ENCODE data around the gene ARHGAP26.
"Not testable (repeated sequence)": the region's sequence is repeated elsewhere in the genome, so short reads cannot be mapped to it uniquely, and the experiment has no call there.

Gene ARHGAP26

DNA sequence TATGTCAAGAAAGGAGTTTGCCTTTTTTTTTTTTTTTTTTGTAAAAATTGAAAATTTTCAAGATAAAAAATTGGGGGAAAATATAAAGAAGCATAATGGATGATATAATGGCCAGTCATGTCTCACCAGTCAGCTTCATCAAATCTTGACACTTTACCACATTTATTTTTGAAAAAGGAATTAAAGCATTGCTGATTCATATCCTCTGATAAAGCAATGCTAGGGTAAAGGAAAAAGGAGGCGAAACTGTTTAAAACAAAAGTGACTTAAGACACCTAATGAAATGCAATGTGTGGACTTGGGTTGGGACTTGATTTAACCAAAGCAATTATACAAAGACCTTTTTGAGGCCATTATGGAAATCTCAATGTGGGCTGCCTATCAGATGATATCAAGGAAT, 208.5 kb downstream of the ARHGAP26 start:
- Histone ChIP-seq H3K27me3 (ENCODE audit: insufficient read depth, low read length) (no peaks in the 10 kb centered on the region), H3K27ac (ENCODE audit: low read depth, low read length) (peak overlapping the region; percentile 73; the same call in 1 of the 2 replicates), H3K79me2 (ENCODE audit: control insufficient read depth, insufficient read depth, low read length, unreplicated experiment) (no peaks in the 10 kb centered on the region), H2AFZ (ENCODE audit: low read length, unreplicated experiment) (no peak overlapping the region), H3K36me3 (ENCODE audit: insufficient read depth, low read length) (no peaks in the 10 kb centered on the region), H3K4me3 (ENCODE audit: low read depth, low read length) (no peak overlapping the region), H3K4me1 (ENCODE audit: control insufficient read depth, insufficient read depth, low read length, unreplicated experiment) (peaks cover 57% of the 10 kb centered on the region)

DNA sequence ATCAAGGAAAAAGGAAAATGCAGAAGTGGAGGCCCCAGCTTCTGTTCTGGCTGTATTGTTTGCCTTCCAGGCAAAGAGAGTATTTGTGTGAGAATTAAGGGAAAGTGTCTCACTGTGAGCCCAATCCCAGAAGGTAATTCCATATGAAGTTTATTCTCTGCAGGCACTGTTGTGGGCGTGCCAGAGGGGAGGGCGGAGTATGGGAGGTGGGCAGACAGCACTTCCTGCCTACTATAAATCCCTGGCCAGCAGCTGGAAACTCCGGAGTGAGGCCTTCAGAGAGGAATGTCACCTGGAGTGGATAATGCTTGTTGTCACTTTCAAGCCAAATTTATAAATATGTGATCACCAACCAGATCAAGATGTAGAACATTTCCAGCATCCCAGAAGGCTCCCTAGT, 209.5 kb downstream of the ARHGAP26 start:
- Histone ChIP-seq H3K27me3 (ENCODE audit: insufficient read depth, low read length) (no peaks in the 10 kb centered on the region), H2AFZ (ENCODE audit: low read length, unreplicated experiment) (no peak overlapping the region), H3K36me3 (ENCODE audit: insufficient read depth, low read length) (no peaks in the 10 kb centered on the region), H3K4me1 (ENCODE audit: control insufficient read depth, insufficient read depth, low read length, unreplicated experiment) (peaks cover 57% of the 10 kb centered on the region), H3K79me2 (ENCODE audit: control insufficient read depth, insufficient read depth, low read length, unreplicated experiment) (no peaks in the 10 kb centered on the region), H3K4me3 (ENCODE audit: low read depth, low read length) (no peak overlapping the region), H3K27ac (ENCODE audit: low read depth, low read length) (no peak overlapping the region)

DNA sequence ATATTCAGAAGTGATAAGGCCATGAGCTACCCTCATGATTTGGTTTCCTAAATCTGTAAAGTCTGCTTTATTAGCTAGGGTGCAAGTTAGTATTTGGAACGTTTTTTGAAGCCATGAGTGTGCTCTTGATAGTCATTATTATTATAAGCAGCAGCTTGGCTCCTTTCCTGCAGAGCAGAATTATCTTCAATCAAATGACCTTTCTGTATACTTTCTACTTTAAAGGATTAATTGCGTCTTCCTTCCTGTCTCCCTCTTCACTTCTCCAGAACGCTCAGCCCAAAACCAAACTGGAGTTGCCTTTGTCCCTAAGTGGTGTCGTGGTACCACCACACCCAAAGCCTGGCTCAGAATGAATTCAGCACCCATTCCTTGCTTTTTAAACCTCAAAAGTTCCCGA, 211.3 kb downstream of the ARHGAP26 start:
- peak overlapping the region; percentile 69 for H2AFZ ChIP-seq (ENCODE audit: low read length, unreplicated experiment)
- H3K27ac ChIP-seq (ENCODE audit: low read depth, low read length): peak overlapping the region; percentile 68

DNA sequence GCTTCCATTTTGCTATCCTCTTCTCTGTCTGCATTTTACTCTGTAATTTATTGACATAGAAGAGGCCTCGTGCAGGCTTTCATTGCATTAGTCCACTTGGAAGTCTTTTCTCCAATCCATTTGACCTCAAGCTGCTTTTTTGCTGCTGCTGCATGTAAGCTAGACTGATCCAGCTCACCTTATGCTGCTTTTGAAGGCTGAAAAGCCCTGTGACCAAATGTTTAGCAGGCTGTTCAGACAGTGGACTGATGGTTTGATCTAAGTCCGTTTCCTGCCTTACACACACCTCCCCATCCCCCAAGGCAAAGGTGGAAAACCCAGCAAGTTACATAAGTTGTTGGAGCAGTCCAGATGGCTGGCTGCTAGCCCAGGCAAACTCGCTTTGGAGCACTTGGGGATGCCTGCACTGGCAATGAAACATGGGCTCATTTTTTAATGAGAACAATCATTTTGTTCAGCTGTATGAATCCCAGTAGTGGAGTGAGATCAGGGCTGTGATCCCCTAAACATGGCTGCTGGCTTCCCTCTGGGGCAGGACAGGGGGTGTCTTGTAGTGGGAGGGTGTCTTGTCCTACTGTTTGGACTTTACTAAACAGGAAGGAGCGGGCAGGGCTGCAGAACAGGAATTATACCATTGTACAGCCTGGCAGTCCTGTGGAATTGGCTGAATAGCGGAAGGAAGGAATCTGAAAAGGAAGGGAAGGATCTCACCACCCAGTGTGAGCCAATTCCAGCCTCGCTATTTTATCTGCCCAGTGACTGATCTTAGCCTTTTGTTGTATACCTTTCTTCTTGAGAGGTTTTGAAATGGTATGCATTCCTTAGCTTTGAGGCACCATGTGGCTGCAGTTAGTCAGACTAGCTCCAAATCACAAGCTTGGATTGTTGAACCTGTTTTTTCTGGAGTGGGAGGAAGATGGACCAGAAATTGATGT, 212.0 kb downstream of the ARHGAP26 start:
- peaks cover 51% of the 10 kb centered on the region for H3K4me1 ChIP-seq (ENCODE audit: control insufficient read depth, insufficient read depth, low read length, unreplicated experiment)
- 0 out of 2 replicates have a peak overlapping the region, but pooled peaks have one; percentile 3 for H3K4me3 ChIP-seq (ENCODE audit: low read depth, low read length)
- H3K79me2 ChIP-seq (ENCODE audit: control insufficient read depth, insufficient read depth, low read length, unreplicated experiment): no peaks in the 10 kb centered on the region
- H3K27ac ChIP-seq (ENCODE audit: low read depth, low read length): peak overlapping the region; percentile 68
- no peaks in the 10 kb centered on the region for H3K27me3 ChIP-seq (ENCODE audit: insufficient read depth, low read length)
- H2AFZ ChIP-seq (ENCODE audit: low read length, unreplicated experiment): peak overlapping the region; percentile 69
- no peaks in the 10 kb centered on the region for H3K36me3 ChIP-seq (ENCODE audit: insufficient read depth, low read length)

More for the DNA sequence above, 211.3 kb downstream of the ARHGAP26 start:
- H3K36me3 ChIP-seq (ENCODE audit: insufficient read depth, low read length): no peaks in the 10 kb centered on the region
- peaks cover 57% of the 10 kb centered on the region for H3K4me1 ChIP-seq (ENCODE audit: control insufficient read depth, insufficient read depth, low read length, unreplicated experiment)
- no peaks in the 10 kb centered on the region for H3K79me2 ChIP-seq (ENCODE audit: control insufficient read depth, insufficient read depth, low read length, unreplicated experiment)
- H3K4me3 ChIP-seq (ENCODE audit: low read depth, low read length): no peak overlapping the region
- H3K27me3 ChIP-seq (ENCODE audit: insufficient read depth, low read length): no peaks in the 10 kb centered on the region

DNA sequence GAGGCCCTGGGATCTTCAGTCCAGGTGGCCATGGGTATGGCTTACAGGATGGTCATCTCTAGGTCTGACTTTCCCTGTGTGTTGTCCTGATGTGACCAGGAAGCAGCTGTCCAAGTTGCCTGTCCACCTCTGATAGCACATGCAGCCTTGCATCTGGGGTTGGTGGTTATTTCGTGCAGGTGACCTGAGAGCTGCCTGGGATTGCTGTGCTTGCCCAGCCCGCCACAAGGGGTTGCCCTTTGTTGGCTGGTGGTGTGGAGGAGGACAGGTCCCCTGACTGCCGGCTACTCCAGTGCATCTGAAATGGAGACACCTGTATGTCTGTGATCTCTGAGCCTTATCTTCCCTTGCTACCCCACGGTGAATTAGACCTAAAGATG, 212.6 kb downstream of the ARHGAP26 start:
- no peak overlapping the region for H2AFZ ChIP-seq (ENCODE audit: low read length, unreplicated experiment)
- H3K36me3 ChIP-seq (ENCODE audit: insufficient read depth, low read length): no peaks in the 10 kb centered on the region
- no peaks in the 10 kb centered on the region for H3K27me3 ChIP-seq (ENCODE audit: insufficient read depth, low read length)
- H3K27ac ChIP-seq (ENCODE audit: low read depth, low read length): peak overlapping the region; percentile 68; the same call in 1 of the 2 replicates
- H3K79me2 ChIP-seq (ENCODE audit: control insufficient read depth, insufficient read depth, low read length, unreplicated experiment): no peaks in the 10 kb centered on the region
- no peak overlapping the region for H3K4me3 ChIP-seq (ENCODE audit: low read depth, low read length)
- H3K4me1 ChIP-seq (ENCODE audit: control insufficient read depth, insufficient read depth, low read length, unreplicated experiment): peaks cover 45% of the 10 kb centered on the region

DNA sequence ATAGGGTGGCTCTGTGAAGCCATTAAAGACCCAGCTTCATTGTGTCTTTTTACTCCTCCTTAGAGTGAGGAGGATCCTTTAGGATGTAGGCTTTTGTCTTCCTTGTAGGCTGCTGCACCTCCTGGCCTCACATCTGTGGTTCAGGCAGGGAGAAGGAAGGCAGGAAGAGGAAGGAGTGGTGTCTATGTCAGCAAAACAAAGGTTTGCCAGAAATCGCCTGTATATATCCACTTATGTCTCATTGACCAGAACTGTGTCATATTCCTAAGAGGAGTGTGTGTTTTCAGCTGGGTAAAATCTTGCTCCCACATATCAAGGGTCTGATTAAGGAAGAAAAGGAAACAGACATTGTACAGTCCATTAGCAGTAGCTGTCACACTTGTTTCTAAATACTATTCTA, 213.8 kb downstream of the ARHGAP26 start:
- Histone ChIP-seq H3K4me1 (ENCODE audit: control insufficient read depth, insufficient read depth, low read length, unreplicated experiment) (peaks cover 33% of the 10 kb centered on the region), H3K36me3 (ENCODE audit: insufficient read depth, low read length) (no peaks in the 10 kb centered on the region), H3K27me3 (ENCODE audit: insufficient read depth, low read length) (no peaks in the 10 kb centered on the region), H3K79me2 (ENCODE audit: control insufficient read depth, insufficient read depth, low read length, unreplicated experiment) (no peaks in the 10 kb centered on the region), H3K27ac (ENCODE audit: low read depth, low read length) (no peak overlapping the region), H2AFZ (ENCODE audit: low read length, unreplicated experiment) (no peak overlapping the region), H3K4me3 (ENCODE audit: low read depth, low read length) (no peak overlapping the region)

DNA sequence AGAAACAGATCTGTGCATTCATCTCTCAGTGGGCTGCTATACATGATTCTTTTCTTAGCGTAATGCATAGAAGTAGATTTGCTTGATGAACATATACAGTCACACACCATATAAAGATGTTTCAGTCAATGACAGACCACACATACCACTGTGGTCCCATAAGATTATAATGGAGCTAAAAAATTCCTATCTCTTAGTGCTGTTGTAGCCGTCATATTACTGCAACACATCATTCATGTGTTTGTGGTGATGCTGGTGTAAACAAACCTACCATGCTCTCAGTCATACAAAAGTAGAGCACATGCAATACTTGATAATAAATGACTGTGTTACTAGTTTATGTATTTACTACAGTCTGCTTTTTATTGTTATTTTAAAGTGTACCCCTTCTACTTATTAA, 214.3 kb downstream of the ARHGAP26 start:
- Histone ChIP-seq H3K36me3 (ENCODE audit: insufficient read depth, low read length) (no peaks in the 10 kb centered on the region), H3K4me3 (ENCODE audit: low read depth, low read length) (no peak overlapping the region), H3K79me2 (ENCODE audit: control insufficient read depth, insufficient read depth, low read length, unreplicated experiment) (no peaks in the 10 kb centered on the region), H3K4me1 (ENCODE audit: control insufficient read depth, insufficient read depth, low read length, unreplicated experiment) (peaks cover 28% of the 10 kb centered on the region), H2AFZ (ENCODE audit: low read length, unreplicated experiment) (no peak overlapping the region), H3K27ac (ENCODE audit: low read depth, low read length) (no peak overlapping the region), H3K27me3 (ENCODE audit: insufficient read depth, low read length) (no peaks in the 10 kb centered on the region)

DNA sequence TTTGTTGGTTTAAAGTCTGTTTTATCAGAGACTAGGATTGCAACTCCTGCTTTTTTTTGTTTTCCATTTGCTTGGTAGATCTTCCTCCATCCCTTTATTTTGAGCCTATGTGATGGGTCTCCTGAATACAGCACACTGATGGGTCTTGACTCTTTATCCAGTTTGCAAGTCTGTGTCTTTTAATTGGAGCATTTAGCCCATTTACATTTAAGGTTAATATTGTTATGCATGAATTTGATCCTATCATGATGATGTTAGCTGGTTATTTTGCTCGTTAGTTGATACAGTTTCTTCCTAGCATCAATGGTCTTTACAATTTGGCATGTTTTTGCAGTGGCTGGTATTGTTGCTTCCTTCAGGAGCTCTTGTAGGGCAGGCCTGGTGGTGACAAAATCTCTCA, 219.1 kb downstream of the ARHGAP26 start:
- not testable (repeated sequence) for H3K27ac ChIP-seq (ENCODE audit: low read depth, low read length); H3K4me1 ChIP-seq (ENCODE audit: control insufficient read depth, insufficient read depth, low read length, unreplicated experiment); H3K27me3 ChIP-seq (ENCODE audit: insufficient read depth, low read length); H3K4me3 ChIP-seq (ENCODE audit: low read depth, low read length); H3K79me2 ChIP-seq (ENCODE audit: control insufficient read depth, insufficient read depth, low read length, unreplicated experiment); H2AFZ ChIP-seq (ENCODE audit: low read length, unreplicated experiment); H3K36me3 ChIP-seq (ENCODE audit: insufficient read depth, low read length)

DNA sequence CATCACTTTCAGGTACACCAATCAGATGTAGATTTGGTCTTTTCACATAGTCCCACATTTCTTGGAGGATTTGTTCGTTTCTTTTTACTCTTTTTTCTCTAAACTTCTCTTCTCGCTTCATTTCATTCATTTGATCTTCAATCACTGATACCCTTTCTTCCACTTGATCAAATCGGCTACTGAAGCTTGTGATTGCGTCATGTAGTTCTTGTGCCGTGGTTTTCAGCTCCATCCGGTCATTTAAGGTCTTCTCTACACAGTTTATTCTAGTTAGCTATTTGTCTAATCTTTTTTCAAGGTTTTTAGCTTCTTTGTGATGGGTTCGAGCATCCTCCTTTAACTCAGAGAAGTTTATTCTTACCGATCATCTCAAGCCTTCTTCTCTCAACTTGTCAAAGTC, 219.9 kb downstream of the ARHGAP26 start:
- not testable (repeated sequence) for H3K4me1 ChIP-seq (ENCODE audit: control insufficient read depth, insufficient read depth, low read length, unreplicated experiment); H3K79me2 ChIP-seq (ENCODE audit: control insufficient read depth, insufficient read depth, low read length, unreplicated experiment); H3K36me3 ChIP-seq (ENCODE audit: insufficient read depth, low read length); H2AFZ ChIP-seq (ENCODE audit: low read length, unreplicated experiment); H3K4me3 ChIP-seq (ENCODE audit: low read depth, low read length); H3K27ac ChIP-seq (ENCODE audit: low read depth, low read length); H3K27me3 ChIP-seq (ENCODE audit: insufficient read depth, low read length)

DNA sequence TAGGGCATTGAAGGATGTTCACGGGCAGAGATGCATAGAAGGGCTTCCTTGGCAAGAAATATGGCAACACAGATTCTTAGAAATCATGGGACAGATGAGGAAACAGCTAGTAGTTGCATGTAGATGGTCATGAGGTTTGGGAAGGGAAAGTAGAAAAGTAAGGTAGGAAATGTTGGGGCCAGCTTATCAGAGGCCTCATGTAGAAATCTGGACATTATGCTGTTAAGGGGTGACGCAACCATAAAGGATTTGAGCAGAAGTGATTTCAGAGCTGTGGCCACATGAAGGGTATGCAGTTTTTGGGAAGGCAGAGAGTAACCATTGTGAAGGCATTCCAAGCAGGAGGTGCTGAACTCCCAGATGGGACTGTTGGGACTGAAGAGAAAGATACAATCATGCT, 224.0 kb downstream of the ARHGAP26 start:
- H3K27me3 ChIP-seq (ENCODE audit: insufficient read depth, low read length): no peaks in the 10 kb centered on the region
- H3K27ac ChIP-seq (ENCODE audit: low read depth, low read length): no peak overlapping the region
- H3K36me3 ChIP-seq (ENCODE audit: insufficient read depth, low read length): no peaks in the 10 kb centered on the region
- no peaks in the 10 kb centered on the region for H3K4me1 ChIP-seq (ENCODE audit: control insufficient read depth, insufficient read depth, low read length, unreplicated experiment)
- no peak overlapping the region for H3K4me3 ChIP-seq (ENCODE audit: low read depth, low read length)
- no peaks in the 10 kb centered on the region for H3K79me2 ChIP-seq (ENCODE audit: control insufficient read depth, insufficient read depth, low read length, unreplicated experiment)
- H2AFZ ChIP-seq (ENCODE audit: low read length, unreplicated experiment): no peak overlapping the region

DNA sequence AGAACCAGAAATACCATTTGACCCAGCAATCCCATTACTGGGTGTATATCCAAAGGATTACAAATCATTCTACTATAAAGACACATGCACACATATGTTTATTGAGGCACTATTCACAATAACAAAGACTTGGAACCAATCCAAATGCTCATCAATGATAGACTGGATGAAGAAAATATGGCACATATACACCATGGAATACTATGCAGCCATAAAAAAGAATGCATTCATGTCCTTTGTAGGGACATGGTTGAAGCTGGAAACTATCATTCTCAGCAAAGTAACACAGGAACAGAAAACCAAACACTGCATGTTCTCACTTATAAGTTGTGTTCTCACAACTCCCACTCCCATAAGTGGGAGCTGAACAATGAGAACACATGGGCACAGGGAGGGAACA, 225.4 kb downstream of the ARHGAP26 start:
- H2AFZ ChIP-seq (ENCODE audit: low read length, unreplicated experiment): not testable (repeated sequence)

More for the DNA sequence above, 225.4 kb downstream of the ARHGAP26 start:
- not testable (repeated sequence) for H3K27me3 ChIP-seq (ENCODE audit: insufficient read depth, low read length); H3K79me2 ChIP-seq (ENCODE audit: control insufficient read depth, insufficient read depth, low read length, unreplicated experiment); H3K36me3 ChIP-seq (ENCODE audit: insufficient read depth, low read length); H3K4me3 ChIP-seq (ENCODE audit: low read depth, low read length); H3K4me1 ChIP-seq (ENCODE audit: control insufficient read depth, insufficient read depth, low read length, unreplicated experiment); H3K27ac ChIP-seq (ENCODE audit: low read depth, low read length)
